Astrocyte (in vitro differentiated cells and primary cell): Measurements from ENCODE around the gene EMC7. TPM values are rescaled to one million over a fixed set of nuclear protein-coding genes. Genes with fewer than 3 reads are reported as not detected.

ENCODE experiments used
- DNase-seq: peaks from one replicate; pipeline ENCODE4 v3.0.0-alpha.2; 2010; ENCODE audit warnings: low read depth
- FAIRE-seq: peaks from 2 replicates; lab custom pipeline; 2011; peaks lifted over from hg19 to GRCh38; lab: Jason Lieb, UNC
- H2AFZ ChIP-seq: 2 replicates; pipeline ENCODE4 v1.6.0; 2012; ENCODE audit warnings: low read depth, low read length, inconsistent platforms
- H3K27ac ChIP-seq: 2 replicates; pipeline ENCODE4 v1.5.1; 2011; ENCODE audit warnings: low read depth, low read length, inconsistent platforms
- H3K27me3 ChIP-seq: 2 replicates; pipeline ENCODE4 v1.6.0; 2011; ENCODE audit warnings: low read length, inconsistent platforms; ENCODE audit not compliant: insufficient read depth
- H3K36me3 ChIP-seq: 2 replicates; pipeline ENCODE4 v1.5.1; 2011; ENCODE audit warnings: low read length, inconsistent platforms; ENCODE audit not compliant: insufficient read depth
- H3K4me1 ChIP-seq: 2 replicates; pipeline ENCODE4 v1.5.1; 2011; ENCODE audit warnings: low read length, inconsistent platforms; ENCODE audit not compliant: insufficient read depth
- H3K4me2 ChIP-seq: 2 replicates; pipeline ENCODE4 v1.6.0; 2012; ENCODE audit warnings: low read length, inconsistent platforms
- H3K4me3 ChIP-seq: 2 replicates; pipeline ENCODE4 v1.5.1; 2011; ENCODE audit warnings: low read depth, mild to moderate bottlenecking, low read length, inconsistent platforms; ENCODE audit not compliant: insufficient read depth
- H3K79me2 ChIP-seq: 2 replicates; pipeline ENCODE4 v1.6.0; 2012; ENCODE audit warnings: mild to moderate bottlenecking, low read length, inconsistent platforms; ENCODE audit not compliant: insufficient read depth
- H3K9ac ChIP-seq: 2 replicates; pipeline ENCODE4 v1.6.0; 2012; ENCODE audit warnings: mild to moderate bottlenecking, low read length, inconsistent platforms
- H3K9me3 ChIP-seq: 2 replicates; pipeline ENCODE4 v1.5.1; 2012; ENCODE audit warnings: low read depth, mild to moderate bottlenecking, low read length, inconsistent platforms; ENCODE audit not compliant: insufficient read depth
- H4K20me1 ChIP-seq: 2 replicates; pipeline ENCODE4 v1.6.0; 2012; ENCODE audit warnings: low read length, inconsistent platforms; ENCODE audit not compliant: insufficient read depth
- H3K27ac Mint-ChIP-seq: one replicate; pipeline ENCODE4 v1.8.0; 2021; ENCODE audit warnings: mild to moderate bottlenecking, mixed read lengths; ENCODE audit not compliant: unreplicated experiment
- H3K27me3 Mint-ChIP-seq: one replicate; pipeline ENCODE4 v1.8.0; 2021; ENCODE audit warnings: low read depth, mixed read lengths; ENCODE audit not compliant: unreplicated experiment
- H3K36me3 Mint-ChIP-seq: one replicate; pipeline ENCODE4 v1.8.0; 2021; ENCODE audit warnings: low read depth, mixed read lengths; ENCODE audit not compliant: unreplicated experiment
- H3K4me1 Mint-ChIP-seq: one replicate; pipeline ENCODE4 v1.8.0; 2021; ENCODE audit warnings: low read depth, mixed read lengths; ENCODE audit not compliant: unreplicated experiment
- H3K4me3 Mint-ChIP-seq: one replicate; pipeline ENCODE4 v1.8.0; 2021; ENCODE audit warnings: mild to moderate bottlenecking, moderate library complexity, mixed read lengths; ENCODE audit not compliant: unreplicated experiment
- H3K9me3 Mint-ChIP-seq: one replicate; pipeline ENCODE4 v1.8.0; 2021; ENCODE audit warnings: mild to moderate bottlenecking, mixed read lengths; ENCODE audit not compliant: unreplicated experiment
- CTCF ChIP-seq: IDR thresholded peaks from 2 replicates; pipeline ENCODE4 v1.5.1; 2011; ENCODE audit warnings: low read depth, mild to moderate bottlenecking, inconsistent platforms, low read length, moderate library complexity; ENCODE audit not compliant: insufficient read depth
- EZH2 ChIP-seq: IDR thresholded peaks from 2 replicates; pipeline ENCODE4 v1.6.1; 2012; ENCODE audit warnings: mild to moderate bottlenecking, low read length, inconsistent platforms; ENCODE audit not compliant: insufficient read depth
- total RNA-seq: library from RNA; stranded (reverse); gene quantifications from 2 replicates; pipeline ENCODE4 v1.2.1, GENCODE V29; 2021

EMC7 gene
- total RNA-seq, 1 donor from 2014 or later, result 120 TPM

- Histone ChIP-seq H3K27ac (no peak overlapping the region), H2AFZ (no peak overlapping the region), H3K4me3 (no peak overlapping the region), H4K20me1 (no peaks in the 10 kb centered on the region), H3K9ac (no peak overlapping the region), H3K4me1 (peaks cover 9% of the 10 kb centered on the region), H3K27me3 (no peaks in the 10 kb centered on the region), H3K9me3 (no peaks in the 10 kb centered on the region), H3K36me3 (no peaks in the 10 kb centered on the region), H3K4me2 (no peak overlapping the region), H3K79me2 (no peaks in the 10 kb centered on the region)
- Mint-ChIP-seq H3K27me3 (no peaks in the 10 kb centered on the region), H3K4me3 (no peak overlapping the region), H3K4me1 (peaks cover 3% of the 10 kb centered on the region), H3K36me3 (peaks cover 1% of the 10 kb centered on the region), H3K27ac (no peak overlapping the region), H3K9me3 (peaks cover 1% of the 10 kb centered on the region)
- no peak for DNase-seq
- FAIRE-seq, result no peak
- TF ChIP-seq CTCF (no peak), EZH2 (no peak)
Measured at GRCh38 chr15:34126522-34126921, 24.9 kb upstream of the EMC7 start.

- H3K79me2 ChIP-seq, result no peaks in the 10 kb centered on the region
- H3K27ac Mint-ChIP-seq, result no peak overlapping the region
- H2AFZ ChIP-seq, result no peak overlapping the region
- no peak overlapping the region for H3K4me3 Mint-ChIP-seq
- no peak overlapping the region for H3K4me2 ChIP-seq
- FAIRE-seq (no peak), DNase-seq (no peak)
- H3K4me1 ChIP-seq, result peaks cover 9% of the 10 kb centered on the region
- no peak overlapping the region for H3K9ac ChIP-seq
- no peaks in the 10 kb centered on the region for H4K20me1 ChIP-seq
- no peaks in the 10 kb centered on the region for H3K9me3 ChIP-seq
- peaks cover 1% of the 10 kb centered on the region for H3K36me3 Mint-ChIP-seq
- no peak for TF ChIP-seq CTCF
- TF ChIP-seq EZH2, result no peak
- no peak overlapping the region for H3K27ac ChIP-seq
- peaks cover 1% of the 10 kb centered on the region for H3K9me3 Mint-ChIP-seq
- peaks cover 3% of the 10 kb centered on the region for H3K4me1 Mint-ChIP-seq
- H3K4me3 ChIP-seq, result no peak overlapping the region
- no peaks in the 10 kb centered on the region for H3K27me3 Mint-ChIP-seq
- H3K36me3 ChIP-seq, result no peaks in the 10 kb centered on the region
- no peaks in the 10 kb centered on the region for H3K27me3 ChIP-seq
Measured at GRCh38 chr15:34125945-34126344, 24.3 kb upstream of the EMC7 start.

- Histone ChIP-seq H3K27ac (no peak overlapping the region), H3K9me3 (no peaks in the 10 kb centered on the region), H3K79me2 (no peaks in the 10 kb centered on the region), H3K9ac (no peak overlapping the region), H3K36me3 (no peaks in the 10 kb centered on the region), H3K27me3 (no peaks in the 10 kb centered on the region), H4K20me1 (no peaks in the 10 kb centered on the region), H3K4me2 (no peak overlapping the region), H3K4me1 (peaks cover 9% of the 10 kb centered on the region), H2AFZ (no peak overlapping the region), H3K4me3 (no peak overlapping the region)
- Mint-ChIP-seq H3K9me3 (peaks cover 1% of the 10 kb centered on the region), H3K27me3 (no peaks in the 10 kb centered on the region), H3K27ac (no peak overlapping the region), H3K36me3 (peaks cover 1% of the 10 kb centered on the region), H3K4me1 (peaks cover 3% of the 10 kb centered on the region), H3K4me3 (no peak overlapping the region)
- no peak for FAIRE-seq
- TF ChIP-seq CTCF, result no peak
- no peak for TF ChIP-seq EZH2
- DNase-seq, result no peak
Measured at GRCh38 chr15:34124651-34125050, 23.0 kb upstream of the EMC7 start.
